H1 (cell line): ENCODE results near the gene SMPX. TPM values are rescaled to one million over a fixed set of nuclear protein-coding genes. Genes with fewer than 3 reads are reported as not detected.
"Not testable (repeated sequence)": the region's sequence is repeated elsewhere in the genome, so short reads cannot be mapped to it uniquely, and the experiment has no call there.

ENCODE experiments used
- CTCF ChIA-PET: fragments of 300-600 bp; sonication (Branson Sonifier 250); formaldehyde crosslinking; loops from one replicate; lab custom pipeline; 2021; ENCODE audit not compliant: partially characterized antibody; lab: Charles Lee
- POLR2A ChIA-PET: fragments of 300-600 bp; sonication (Branson Sonifier 250); formaldehyde crosslinking; loops from one replicate; lab custom pipeline; 2021; ENCODE audit warnings: inconsistent platforms; ENCODE audit not compliant: partially characterized antibody; lab: Charles Lee
- DNase-seq, 2 experiments: peaks; one replicate each; pipeline versions ENCODE4 v3.0.0 to v3.0.0-alpha.2; 2010 to 2022; ENCODE audit warnings: low spot score in 2 of 2, low read depth in 1 of 2, mixed read lengths in 1 of 2
- FAIRE-seq: peaks from 2 replicates; lab custom pipeline; 2011; peaks lifted over from hg19 to GRCh38; lab: Jason Lieb, UNC
- H2AFZ ChIP-seq: 2 replicates; pipeline ENCODE4 v1.8.1; 2012; ENCODE audit warnings: low read length, inconsistent platforms
- H2AK5ac ChIP-seq: 2 replicates; pipeline ENCODE4 v1.6.1; 2013; ENCODE audit warnings: low read depth, low read length
- H2BK120ac ChIP-seq: replicated peaks from 2 replicates; pipeline ENCODE3; 2013; ENCODE audit warnings: low read depth, low read length, inconsistent platforms
- H2BK12ac ChIP-seq: 2 replicates; pipeline ENCODE4 v1.6.1; 2013; ENCODE audit warnings: low read depth, low read length
- H2BK15ac ChIP-seq: 2 replicates; pipeline ENCODE4 v1.6.1; 2013; ENCODE audit warnings: low read length
- H2BK20ac ChIP-seq: 2 replicates; pipeline ENCODE4 v1.6.1; 2013; ENCODE audit warnings: low read length
- H2BK5ac ChIP-seq: 2 replicates; pipeline ENCODE4 v1.6.1; 2013; ENCODE audit warnings: low read depth, low read length
- H3K14ac ChIP-seq: 2 replicates; pipeline ENCODE4 v1.6.1; 2013; ENCODE audit warnings: inconsistent platforms; ENCODE audit not compliant: insufficient read length
- H3K18ac ChIP-seq: 2 replicates; pipeline ENCODE4 v1.6.1; 2013; ENCODE audit warnings: low read length; ENCODE audit errors: extremely low read depth
- H3K23ac ChIP-seq: 2 replicates; pipeline ENCODE4 v1.6.1; 2013; ENCODE audit warnings: inconsistent platforms; ENCODE audit not compliant: insufficient read length
- H3K23me2 ChIP-seq: 2 replicates; pipeline ENCODE4 v1.6.1; 2013; ENCODE audit warnings: low read depth, low read length
- H3K27ac ChIP-seq: 2 replicates; pipeline ENCODE4 v1.6.1; 2011; ENCODE audit warnings: low read depth, low read length, inconsistent platforms
- H3K27me3 ChIP-seq, 4 experiments: replicated peaks in 1 of 4; 1 replicate in 1 of 4; 2 replicates in 3 of 4; pipeline versions ENCODE4 v1.6.1 to v1.8.1; 2011 to 2013; ENCODE audit warnings: low read length in 3 of 4, mild to moderate bottlenecking in 3 of 4, inconsistent platforms in 2 of 4, mixed read lengths in 2 of 4, moderate library complexity in 1 of 4; ENCODE audit not compliant: control insufficient read depth in 3 of 4, insufficient read depth in 3 of 4; ENCODE audit errors: extremely low read depth in 1 of 4
- H3K36me3 ChIP-seq, 4 experiments: 2 replicates each; pipeline versions ENCODE4 v1.6.1 to v1.8.1; 2011 to 2013; ENCODE audit warnings: mild to moderate bottlenecking in 4 of 4, low read length in 3 of 4, moderate library complexity in 2 of 4, control low read depth in 1 of 4, inconsistent platforms in 1 of 4; ENCODE audit not compliant: insufficient read depth in 4 of 4, control insufficient read depth in 2 of 4
- H3K4ac ChIP-seq: replicated peaks from 2 replicates; pipeline ENCODE3; 2013; ENCODE audit warnings: low read length, low read depth, mixed read lengths, inconsistent platforms; ENCODE audit not compliant: insufficient read length
- H3K4me1 ChIP-seq, 4 experiments: replicated peaks in 1 of 4; 1 replicate in 1 of 4; 2 replicates in 3 of 4; pipeline versions ENCODE4 v1.6.1 to v1.8.1; 2011 to 2013; ENCODE audit warnings: low read length in 3 of 4, inconsistent platforms in 2 of 4, mixed read lengths in 1 of 4; ENCODE audit not compliant: insufficient read depth in 4 of 4, control insufficient read depth in 3 of 4
- H3K4me2 ChIP-seq, 2 experiments: 2 replicates each; pipeline versions ENCODE4 v1.6.1 to v1.8.1; 2011 to 2013; ENCODE audit warnings: low read depth in 2 of 2, low read length in 2 of 2, control low read depth in 1 of 2, inconsistent platforms in 1 of 2, mild to moderate bottlenecking in 1 of 2; ENCODE audit not compliant: insufficient read depth in 1 of 2
- H3K4me3 ChIP-seq, 4 experiments: fragments of 200-600, 300-600 bp in 1 of 4; sonication (generic), shearing (Covaris generic), sonication (Bioruptor Twin) in 1 of 4; 2 replicates each; pipeline versions ENCODE4 v1.5.1 to v1.8.1; 2011 to 2016; ENCODE audit warnings: low read length in 4 of 4, low read depth in 3 of 4, control low read depth in 2 of 4, inconsistent platforms in 2 of 4, mild to moderate bottlenecking in 2 of 4, mixed read lengths in 1 of 4, moderate library complexity in 1 of 4; ENCODE audit not compliant: insufficient read depth in 2 of 4; ENCODE audit errors: extremely low read depth in 1 of 4
- H3K56ac ChIP-seq: replicated peaks from 2 replicates; pipeline ENCODE3; 2013; ENCODE audit warnings: low read depth, mild to moderate bottlenecking, mixed read lengths, low read length, inconsistent platforms; ENCODE audit not compliant: insufficient read length
- H3K79me1 ChIP-seq: 2 replicates; pipeline ENCODE4 v1.6.1; 2013; ENCODE audit warnings: low read depth, low read length, control low read depth
- H3K79me2 ChIP-seq, 2 experiments: 2 replicates each; pipeline versions ENCODE4 v1.6.1 to v1.8.1; 2012 to 2013; ENCODE audit warnings: low read length in 2 of 2, mild to moderate bottlenecking in 2 of 2, inconsistent platforms in 1 of 2; ENCODE audit not compliant: insufficient read depth in 2 of 2, control insufficient read depth in 1 of 2
- H3K9ac ChIP-seq, 4 experiments: replicated peaks in 1 of 4; 1 replicate in 1 of 4; 2 replicates in 3 of 4; pipeline versions ENCODE4 v1.6.1 to v1.8.1; 2011 to 2013; ENCODE audit warnings: low read depth in 3 of 4, low read length in 3 of 4, control low read depth in 2 of 4, mild to moderate bottlenecking in 2 of 4, moderate library complexity in 2 of 4, inconsistent platforms in 1 of 4; ENCODE audit errors: extremely low read depth in 1 of 4
- H3K9me3 ChIP-seq, 2 experiments: 2 replicates each; pipeline versions ENCODE4 v1.6.1 to v1.8.1; 2012 to 2013; ENCODE audit warnings: mild to moderate bottlenecking in 2 of 2, moderate library complexity in 2 of 2, control low read depth in 1 of 2, inconsistent platforms in 1 of 2, low read depth in 1 of 2, low read length in 1 of 2, mixed read lengths in 1 of 2; ENCODE audit not compliant: insufficient read depth in 2 of 2
- H4K20me1 ChIP-seq, 2 experiments: replicated peaks in 1 of 2; 2 replicates each; pipeline versions ENCODE3 to v1.8.1; 2011 to 2013; ENCODE audit warnings: inconsistent platforms in 2 of 2, low read length in 2 of 2, mild to moderate bottlenecking in 1 of 2; ENCODE audit not compliant: insufficient read depth in 2 of 2, control insufficient read depth in 1 of 2
- H4K5ac ChIP-seq: 2 replicates; pipeline ENCODE4 v1.6.1; 2013; ENCODE audit warnings: low read length, low read depth, mixed read lengths, inconsistent platforms; ENCODE audit not compliant: insufficient read length
- H4K8ac ChIP-seq: 2 replicates; pipeline ENCODE4 v1.8.0; 2013; ENCODE audit warnings: mild to moderate bottlenecking, moderate library complexity, low read length, inconsistent platforms; ENCODE audit not compliant: insufficient read depth; ENCODE audit errors: extremely low read depth
- H4K91ac ChIP-seq: replicated peaks from 2 replicates; pipeline ENCODE3; 2013; ENCODE audit warnings: low read length, mixed read lengths, inconsistent platforms; ENCODE audit not compliant: insufficient read length
- WGBS, 2 experiments: shearing (Covaris generic) in 1 of 2; methylation state at CpG; one replicate each; pipeline versions ENCODE4 v1.1.6 to v1.1.7; 2013 to 2015; ENCODE audit warnings: low lambda C conversion rate in 2 of 2, mixed read lengths in 2 of 2, inconsistent platforms in 1 of 2, low coverage in 1 of 2, missing lambda C conversion rate in 1 of 2; ENCODE audit not compliant: insufficient replicate concordance in 2 of 2, insufficient coverage in 1 of 2, insufficient read length in 1 of 2; ENCODE audit errors: extremely low coverage in 1 of 2, missing lambda C conversion rate in 1 of 2; 5-methylcytosine and 5-hydroxymethylcytosine counted together
- polyA plus RNA-seq, 7 experiments: library from polyadenylated mRNA; depleted of rRNA in 3 of 7; stranded (reverse) in 5 of 7; unstranded in 2 of 7; fragments of >200 nt in 5 of 7; fragments of 200-250 nt in 2 of 7; gene quantifications; 1 replicate in 5 of 7; 2 replicates in 1 of 7; 4 replicates in 1 of 7; pipeline versions ENCODE4 v1.2.1 to v1.2.3, GENCODE V29; 2011 to 2013; ENCODE audit warnings: missing spikeins in 2 of 7, mixed read lengths in 2 of 7
- total RNA-seq: library from RNA; stranded (reverse); fragmentation: NEBNext Ultra II Directional; extraction: Animal tissue kit (Norgen Biotek cat#: 25700); gene quantifications from 2 replicates; pipeline ENCODE4 v1.2.1, GENCODE V29; 2021

SMPX gene
- total and polyA plus RNA-seq, 2 of the 8 experiments (the other 6 are each of a cell fraction or from before 2014, with no cell fraction given), result not detected

GRCh38 chrX:21773036-21773435 is 15.1 kb upstream of the SMPX start:
- H3K4me2 ChIP-seq, DNase-seq, H3K9ac ChIP-seq, H3K23me2 ChIP-seq, H3K36me3 ChIP-seq, H3K27me3 ChIP-seq, H3K27ac ChIP-seq, H3K4me3 ChIP-seq, H2BK20ac ChIP-seq, H4K91ac ChIP-seq, H2BK120ac ChIP-seq, H2BK5ac ChIP-seq, H3K56ac ChIP-seq, H2BK12ac ChIP-seq, H3K14ac ChIP-seq, H4K5ac ChIP-seq, H3K9me3 ChIP-seq, POLR2A ChIA-PET, H4K8ac ChIP-seq, H2AK5ac ChIP-seq, FAIRE-seq, H3K23ac ChIP-seq, H3K4ac ChIP-seq, H3K18ac ChIP-seq, H2AFZ ChIP-seq, H2BK15ac ChIP-seq, H3K79me1 ChIP-seq, H3K4me1 ChIP-seq, CTCF ChIA-PET, H3K79me2 ChIP-seq, H4K20me1 ChIP-seq: not testable (repeated sequence)
- WGBS, 2 experiments, result 94% methylated on average over 2 of the region's 2 CpGs; no CpG with 5 or more reads in 1 of the 2 experiments
